IMR-90 (cell line): ENCODE data around the gene SCYGR2.

Experiments
- CEBPB ChIP-seq: IDR thresholded peaks from 2 replicates; pipeline ENCODE4 v1.6.1; 2012; ENCODE audit warnings: low read depth, low read length, improper control_type of control experiment
- NFE2L2 ChIP-seq: fragments of 150-350 bp; IDR thresholded peaks from 2 replicates; pipeline ENCODE4 v1.6.1; 2016; ENCODE audit warnings: low read depth, mild to moderate bottlenecking, low read length
- POLR2A ChIP-seq: IDR thresholded peaks from 2 replicates; pipeline ENCODE4 v1.6.1; 2012; ENCODE audit warnings: mild to moderate bottlenecking, low read depth, low read length
- RAD21 ChIP-seq: IDR thresholded peaks from 2 replicates; pipeline ENCODE4 v1.6.1; 2012; ENCODE audit warnings: low read length, improper control_type of control experiment
- TF ChIP-seq, protein P1 (sequence below): conservative IDR thresholded peaks from 2 replicates; pipeline ENCODE4 v1.5.1; 2012; ENCODE audit warnings: mild to moderate bottlenecking, low read depth, low read length, improper control_type of control experiment
- TF ChIP-seq, protein P2 (sequence below): fragments of 150-350 bp; IDR thresholded peaks from 2 replicates; pipeline ENCODE4 v1.6.1; 2017; ENCODE audit warnings: mild to moderate bottlenecking, antibody characterized with exemption, low read length, low read depth
- TF ChIP-seq, protein P3 (sequence below): fragments of 150-350 bp; IDR thresholded peaks from 2 replicates; pipeline ENCODE4 v1.6.1; 2016; ENCODE audit warnings: low read depth, mild to moderate bottlenecking, low read length, moderate library complexity, borderline replicate concordance

DNA sequence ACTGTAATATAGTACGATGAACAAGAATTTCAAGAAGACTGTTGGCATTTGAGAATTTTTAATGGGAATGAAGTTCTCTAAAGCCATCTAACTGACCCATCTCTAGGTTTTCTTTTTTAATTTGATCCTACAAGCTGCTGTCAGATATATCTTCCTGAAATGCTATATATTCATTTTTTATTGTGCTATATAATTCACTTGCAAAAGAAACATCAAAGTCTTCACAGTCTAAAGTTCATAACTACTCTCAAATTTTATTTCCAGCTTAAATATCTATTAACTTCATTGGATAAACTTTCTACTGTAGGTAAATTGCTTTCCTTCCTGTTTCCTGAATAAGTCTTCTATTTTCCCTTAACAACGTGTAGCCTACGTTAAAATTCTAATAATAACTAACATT is 3.7 kb downstream of the SCYGR2 start:
- TF ChIP-seq CEBPB (no peak), POLR2A (no peak), RAD21 (no peak), NFE2L2 (no peak)
- TF ChIP-seq, protein P1, sequence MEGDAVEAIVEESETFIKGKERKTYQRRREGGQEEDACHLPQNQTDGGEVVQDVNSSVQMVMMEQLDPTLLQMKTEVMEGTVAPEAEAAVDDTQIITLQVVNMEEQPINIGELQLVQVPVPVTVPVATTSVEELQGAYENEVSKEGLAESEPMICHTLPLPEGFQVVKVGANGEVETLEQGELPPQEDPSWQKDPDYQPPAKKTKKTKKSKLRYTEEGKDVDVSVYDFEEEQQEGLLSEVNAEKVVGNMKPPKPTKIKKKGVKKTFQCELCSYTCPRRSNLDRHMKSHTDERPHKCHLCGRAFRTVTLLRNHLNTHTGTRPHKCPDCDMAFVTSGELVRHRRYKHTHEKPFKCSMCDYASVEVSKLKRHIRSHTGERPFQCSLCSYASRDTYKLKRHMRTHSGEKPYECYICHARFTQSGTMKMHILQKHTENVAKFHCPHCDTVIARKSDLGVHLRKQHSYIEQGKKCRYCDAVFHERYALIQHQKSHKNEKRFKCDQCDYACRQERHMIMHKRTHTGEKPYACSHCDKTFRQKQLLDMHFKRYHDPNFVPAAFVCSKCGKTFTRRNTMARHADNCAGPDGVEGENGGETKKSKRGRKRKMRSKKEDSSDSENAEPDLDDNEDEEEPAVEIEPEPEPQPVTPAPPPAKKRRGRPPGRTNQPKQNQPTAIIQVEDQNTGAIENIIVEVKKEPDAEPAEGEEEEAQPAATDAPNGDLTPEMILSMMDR: no peak
- TF ChIP-seq, protein P2, sequence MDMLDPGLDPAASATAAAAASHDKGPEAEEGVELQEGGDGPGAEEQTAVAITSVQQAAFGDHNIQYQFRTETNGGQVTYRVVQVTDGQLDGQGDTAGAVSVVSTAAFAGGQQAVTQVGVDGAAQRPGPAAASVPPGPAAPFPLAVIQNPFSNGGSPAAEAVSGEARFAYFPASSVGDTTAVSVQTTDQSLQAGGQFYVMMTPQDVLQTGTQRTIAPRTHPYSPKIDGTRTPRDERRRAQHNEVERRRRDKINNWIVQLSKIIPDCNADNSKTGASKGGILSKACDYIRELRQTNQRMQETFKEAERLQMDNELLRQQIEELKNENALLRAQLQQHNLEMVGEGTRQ: no peak
- TF ChIP-seq, protein P3, sequence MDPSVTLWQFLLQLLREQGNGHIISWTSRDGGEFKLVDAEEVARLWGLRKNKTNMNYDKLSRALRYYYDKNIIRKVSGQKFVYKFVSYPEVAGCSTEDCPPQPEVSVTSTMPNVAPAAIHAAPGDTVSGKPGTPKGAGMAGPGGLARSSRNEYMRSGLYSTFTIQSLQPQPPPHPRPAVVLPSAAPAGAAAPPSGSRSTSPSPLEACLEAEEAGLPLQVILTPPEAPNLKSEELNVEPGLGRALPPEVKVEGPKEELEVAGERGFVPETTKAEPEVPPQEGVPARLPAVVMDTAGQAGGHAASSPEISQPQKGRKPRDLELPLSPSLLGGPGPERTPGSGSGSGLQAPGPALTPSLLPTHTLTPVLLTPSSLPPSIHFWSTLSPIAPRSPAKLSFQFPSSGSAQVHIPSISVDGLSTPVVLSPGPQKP: no peak
